ENCODE measurements around the gene HINT3. TPM values are rescaled to one million over a fixed set of nuclear protein-coding genes. Genes with fewer than 3 reads are reported as not detected.
A peak's percentile ranks its signal among the peaks of the same experiment; 100 is the strongest.

HINT3 gene
- total and polyA plus RNA-seq, 7 donors: 15.0 to 49.6 (median 41.4) TPM

GRCh38 chr6:125985979-125986300, 29.4 kb downstream of the HINT3 start:
- H3K9me3 ChIP-seq: no peaks in the 10 kb centered on the region
- peak overlapping the region; percentile 81 for H3K27ac ChIP-seq
- no peak for DNase-seq
- H3K4me3 ChIP-seq: peak overlapping the region; percentile 64 to 76 (median 69)
- H3K36me3 ChIP-seq: peaks cover 0 to 4% (median 0%) of the 10 kb centered on the region in 4 donors
- no peaks in the 10 kb centered on the region for H3K27me3 ChIP-seq
- peaks cover 0 to 22% (median 18%) of the 10 kb centered on the region in 4 donors for H3K4me1 ChIP-seq
- 1 to 2% methylated on average over 3 of the region's 3 CpGs for WGBS, 2 donors
- TF ChIP-seq POLR2AphosphoS5 (IDR thresholded peaks at IDR 0.05): no peak
- TF ChIP-seq EP300 (IDR thresholded peaks at IDR 0.05): no peak
- no peak for TF ChIP-seq CTCF (IDR thresholded peaks at IDR 0.05)
- intact Hi-C loops (cut with DNase I): loop anchor here (10.0 kb wide), 1 partner anchor 201 kb away; no protein-coding TSS in a partner anchor

- no peaks in the 10 kb centered on the region for H3K36me3 ChIP-seq
- no peaks in the 10 kb centered on the region for H3K27me3 ChIP-seq
- DNase-seq: peak; percentile 93
- no peaks in the 10 kb centered on the region for H3K9me3 ChIP-seq
- intact Hi-C loops (cut with DNase I): loop anchor here (10.0 kb wide), 1 partner anchor 202 kb away; no protein-coding TSS in a partner anchor
- peaks cover 0 to 27% (median 23%) of the 10 kb centered on the region in 4 donors for H3K4me1 ChIP-seq
- peak within 1 kb of the TSS; percentile 64 to 76 (median 69) for H3K4me3 ChIP-seq
- 0 to 1% methylated on average over 52 of the region's 52 CpGs for WGBS, 2 donors
- peak within 1 kb of the TSS; percentile 81 for H3K27ac ChIP-seq
- TF ChIP-seq POLR2AphosphoS5 (IDR thresholded peaks at IDR 0.05) (peak; percentile 63 to 87 (median 78)), POLR2A (IDR thresholded peaks at IDR 0.05) (peak; percentile 63 to 64), CTCF (IDR thresholded peaks at IDR 0.05) (no peak)
These were observed 29.9 kb downstream of the HINT3 start, which contains the start of gene TRMT11 for GRCh38 chr6:125986301-125987025. Gene TRMT11 (plus strand): TSS chr6:125986540. CDS start chr6:125986551, 11 bp downstream.

- no peaks in the 10 kb centered on the region for H3K27me3 ChIP-seq
- peak overlapping the region; percentile 64 to 76 (median 69) for H3K4me3 ChIP-seq
- H3K4me1 ChIP-seq: peaks cover 0 to 34% (median 29%) of the 10 kb centered on the region in 4 donors
- H3K9me3 ChIP-seq: no peaks in the 10 kb centered on the region
- WGBS, 2 donors: 15 to 23% methylated on average over 10 of the region's 10 CpGs
- no peak for TF ChIP-seq POLR2A (IDR thresholded peaks at IDR 0.05)
- no peak for TF ChIP-seq EP300 (IDR thresholded peaks at IDR 0.05)
- TF ChIP-seq CTCF (IDR thresholded peaks at IDR 0.05): no peak
- TF ChIP-seq POLR2AphosphoS5 (IDR thresholded peaks at IDR 0.05): no peak
- peak overlapping the region; percentile 81 for H3K27ac ChIP-seq
- H3K36me3 ChIP-seq: no peaks in the 10 kb centered on the region
- intact Hi-C loops (cut with DNase I): loop anchor here (10.0 kb wide), 1 partner anchor 202 kb away; no protein-coding TSS in a partner anchor
- no peak for DNase-seq
These were observed 30.6 kb downstream of the HINT3 start for GRCh38 chr6:125987026-125987617.

GRCh38 chr6:125988280-125988679, 31.7 kb downstream of the HINT3 start:
- Histone ChIP-seq H3K9me3 (no peaks in the 10 kb centered on the region), H3K36me3 (no peaks in the 10 kb centered on the region), H3K4me1 (peaks cover 0 to 42% (median 31%) of the 10 kb centered on the region in 4 donors), H3K27me3 (no peaks in the 10 kb centered on the region), H3K4me3 (no peak overlapping the region), H3K27ac (no peak overlapping the region)
- intact Hi-C loops (cut with DNase I): loop anchor here (10.0 kb wide), 1 partner anchor 203 kb away; no protein-coding TSS in a partner anchor
- DNase-seq: no peak
- no peak for TF ChIP-seq POLR2AphosphoS5 (IDR thresholded peaks at IDR 0.05)

GRCh38 chr6:125989631-125990030, 33.1 kb downstream of the HINT3 start:
- intact Hi-C loops (cut with DNase I): loop anchor here (10.0 kb wide), 2 partner anchors 205 to 1275 kb away; partner anchors contain the start of gene RNF146
- DNase-seq: no peak
- TF ChIP-seq CTCF (IDR thresholded peaks at IDR 0.05) (no peak), EP300 (IDR thresholded peaks at IDR 0.05) (no peak), POLR2A (IDR thresholded peaks at IDR 0.05) (no peak), POLR2AphosphoS5 (IDR thresholded peaks at IDR 0.05) (no peak)
- Histone ChIP-seq H3K27ac (peak overlapping the region in 1 of 4 donors; percentile 26), H3K36me3 (no peaks in the 10 kb centered on the region), H3K27me3 (no peaks in the 10 kb centered on the region), H3K9me3 (no peaks in the 10 kb centered on the region), H3K4me3 (no peak overlapping the region), H3K4me1 (peaks cover 0 to 42% (median 31%) of the 10 kb centered on the region in 4 donors)
- 15 to 67% methylated on average over 3 of the region's 3 CpGs for WGBS, 2 donors

Measured in sigmoid colon (tissue), 7 donors.